ENCODE results near the gene LYG1. TPM values are rescaled to one million over a fixed set of nuclear protein-coding genes. Genes with fewer than 3 reads are reported as not detected.

LYG1 gene
- total RNA-seq, 1 experiment from 2014 or later: 3.8 TPM

GRCh38 chr2:99297994-99298393 lies 3.0 kb downstream of the LYG1 start:
- no peak overlapping the region for H3K9ac ChIP-seq (ENCODE audit: low read length)
- H3K4me2 ChIP-seq (ENCODE audit: low read length): no peak overlapping the region
- H2AFZ ChIP-seq (ENCODE audit: low read depth, low read length, poor library complexity, severe bottlenecking): no peak overlapping the region
- H3K79me2 ChIP-seq (ENCODE audit: insufficient read depth, low read length): no peaks in the 10 kb centered on the region
- H3K27me3 ChIP-seq (ENCODE audit: insufficient read depth, low read length): no peaks in the 10 kb centered on the region
- POLR2A ChIA-PET: no interaction called here
- H3K9me2 ChIP-seq (ENCODE audit: insufficient read depth): no peaks in the 10 kb centered on the region
- H3K4me3 ChIP-seq (replicated peaks in 1 of 2; ENCODE audit: low read depth in 1 of 2, low read length in 2 of 2): no peak overlapping the region
- H4K20me1 ChIP-seq (ENCODE audit: insufficient read depth): no peaks in the 10 kb centered on the region
- CTCF ChIA-PET: no interaction called here
- H3K27ac ChIP-seq (ENCODE audit: low read depth, low read length): no peak overlapping the region
- peaks cover 0 to under 1% of the 10 kb centered on the region in 2 experiments; a peak in 1 of 4 replicates for H3K36me3 ChIP-seq (ENCODE audit: control insufficient read depth in 1 of 2, insufficient read depth in 2 of 2, low read length in 2 of 2)
- TF ChIP-seq FOSL1 (IDR thresholded peaks at IDR 0.05; ENCODE audit: low read depth) (no peak), ZBTB33 (IDR thresholded peaks at IDR 0.05; ENCODE audit: extremely low read depth, insufficient replicate concordance, low read length) (no peak), REST (IDR thresholded peaks at IDR 0.05; ENCODE audit: low read depth) (no peak), ZFX (IDR thresholded peaks at IDR 0.05) (no peak), CTCF (IDR thresholded peaks at IDR 0.05 in 2 of 3, conservative IDR thresholded peaks at IDR 0.05 in 1 of 3; ENCODE audit: borderline replicate concordance in 1 of 3, insufficient read depth in 1 of 3, low read depth in 2 of 3, low read length in 2 of 3) (no peak)
- BruUV-seq (replicated peaks): no TSS peak
- H3K9me3 ChIP-seq (ENCODE audit: control insufficient read depth in 1 of 2, insufficient read depth in 1 of 2, low read depth in 1 of 2, low read length in 2 of 2): no peaks in the 10 kb centered on the region
- DNase-seq (ENCODE audit: low read depth, low spot score): no peak
- H3K4me1 ChIP-seq (ENCODE audit: control insufficient read depth in 1 of 2, insufficient read depth in 2 of 2, low read length in 2 of 2): no peaks in the 10 kb centered on the region
- ATAC-seq: no peak
- intact Hi-C loops (cut with micrococcal nuclease): no loop called here
- RAD21 ChIA-PET (ENCODE audit: low non-redundant PET in 1 of 2, low total read pairs in 2 of 2, uncharacterized antibody in 2 of 2, unreplicated experiment in 2 of 2): no interaction called here

Data from HCT116 (cell line).